IPS-18a (cell line): ENCODE results near the gene BMI1.

Source experiments
- H3K27ac ChIP-seq: one replicate; pipeline ENCODE4 v1.5.1; 2013; ENCODE audit warnings: low read length
- H3K27me3 ChIP-seq: one replicate; pipeline ENCODE4 v1.6.1; 2013; ENCODE audit warnings: mild to moderate bottlenecking, low read length; ENCODE audit not compliant: control insufficient read depth, insufficient read depth
- H3K36me3 ChIP-seq: one replicate; pipeline ENCODE4 v1.6.1; 2013; ENCODE audit warnings: low read depth, low read length; ENCODE audit not compliant: control insufficient read depth
- H3K4me1 ChIP-seq: one replicate; pipeline ENCODE4 v1.6.1; 2013; ENCODE audit warnings: low read depth, low read length; ENCODE audit not compliant: control insufficient read depth
- H3K4me3 ChIP-seq: one replicate; pipeline ENCODE4 v1.5.1; 2013; ENCODE audit warnings: low read length
- H3K9ac ChIP-seq: one replicate; pipeline ENCODE4 v1.6.1; 2013; ENCODE audit warnings: mild to moderate bottlenecking, low read length, moderate library complexity
- H3K9me3 ChIP-seq: one replicate; pipeline ENCODE4 v1.6.1; 2013; ENCODE audit warnings: low read depth, low read length; ENCODE audit not compliant: control insufficient read depth

The BMI1 gene

DNA sequence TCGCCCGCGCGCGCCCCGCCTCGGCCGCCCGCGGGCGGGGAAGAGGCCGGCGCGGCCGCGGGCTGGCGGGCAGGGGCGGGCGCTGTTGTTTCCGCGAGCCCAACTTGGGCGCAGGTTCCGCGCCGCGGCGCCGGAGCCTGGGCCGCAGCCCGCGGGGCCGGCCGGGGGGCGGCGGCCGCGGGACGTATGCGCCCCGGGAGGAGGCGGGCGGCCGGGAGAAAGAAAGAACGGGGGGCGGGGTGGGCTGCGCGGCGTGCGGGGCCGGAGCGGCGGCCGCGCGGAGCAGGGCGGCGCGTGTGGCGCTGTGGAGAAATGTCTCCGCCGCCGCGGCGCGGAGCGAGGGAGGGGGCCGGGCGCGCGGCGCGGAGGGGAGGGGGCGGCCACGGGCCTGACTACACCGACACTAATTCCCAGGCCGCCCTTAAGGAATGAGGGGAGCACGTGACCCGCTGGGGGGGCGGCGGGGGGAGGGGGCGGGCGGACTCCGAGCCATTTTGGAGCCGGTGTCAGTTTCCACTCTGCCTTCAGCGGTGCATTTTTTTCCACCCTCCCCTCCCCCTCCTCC is at the start of gene BMI1:
Gene BMI1, plus strand, starts transcription at position 509 of the 565 bp plus-strand sequence. CDS start 5,351 bp downstream, outside the sequence.
- H3K4me1 ChIP-seq, result peaks cover 55% of the 10 kb centered on the region
- peak within 1 kb of the TSS; percentile 52 for H3K9ac ChIP-seq
- peaks cover 77% of the 10 kb centered on the region for H3K27me3 ChIP-seq
- no peak within 1 kb of the TSS for H3K27ac ChIP-seq
- no peaks in the 10 kb centered on the region for H3K9me3 ChIP-seq
- peak within 1 kb of the TSS; percentile 62 for H3K4me3 ChIP-seq
- no peaks in the 10 kb centered on the region for H3K36me3 ChIP-seq

DNA sequence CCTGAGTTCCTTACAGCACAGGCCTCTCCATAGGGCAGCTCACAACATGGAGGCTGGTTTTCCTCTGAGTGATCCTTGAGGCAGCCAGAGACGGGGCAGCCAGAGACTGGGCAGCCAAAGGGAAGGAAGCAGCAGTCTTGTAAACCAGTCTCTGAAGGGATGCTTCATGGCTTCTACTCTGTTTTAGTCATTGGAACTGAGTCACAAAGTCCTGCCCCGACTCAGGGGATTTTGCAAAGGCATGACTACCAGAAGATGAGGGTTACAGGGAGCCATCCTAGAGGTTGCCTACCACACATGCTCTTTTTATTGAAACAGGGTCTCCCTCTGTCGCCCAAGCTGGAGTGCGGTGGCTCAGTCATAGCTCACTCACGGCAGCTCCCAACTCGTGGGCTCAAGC is 49.1 kb upstream of the BMI1 start:
- Histone ChIP-seq H3K9ac (no peak overlapping the region), H3K4me3 (no peak overlapping the region), H3K36me3 (no peaks in the 10 kb centered on the region), H3K9me3 (no peaks in the 10 kb centered on the region), H3K27ac (no peak overlapping the region), H3K4me1 (no peaks in the 10 kb centered on the region), H3K27me3 (no peaks in the 10 kb centered on the region)

DNA sequence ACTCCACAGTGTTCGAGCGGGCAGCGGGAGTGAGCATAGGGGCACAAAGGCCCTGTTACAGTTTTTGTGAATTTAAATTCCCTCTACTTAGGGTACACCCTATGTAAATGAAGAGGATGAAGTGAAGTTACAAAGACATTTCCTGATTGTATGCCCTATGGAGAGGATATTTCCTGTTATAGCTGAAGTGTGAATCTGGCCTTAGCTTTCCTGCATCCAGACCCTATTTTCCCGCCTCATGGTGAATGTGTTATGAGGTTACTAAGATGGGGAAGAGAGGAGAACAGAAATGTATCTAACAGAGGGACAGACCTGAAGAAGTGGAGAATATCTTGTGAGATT is 42.5 kb upstream of the BMI1 start:
- Histone ChIP-seq H3K9ac (no peak overlapping the region), H3K4me1 (peaks cover 19% of the 10 kb centered on the region), H3K27ac (no peak overlapping the region), H3K9me3 (no peaks in the 10 kb centered on the region), H3K27me3 (no peaks in the 10 kb centered on the region), H3K36me3 (no peaks in the 10 kb centered on the region), H3K4me3 (no peak overlapping the region)

- H3K4me3 ChIP-seq, result no peak overlapping the region
- H3K4me1 ChIP-seq, result peaks cover 19% of the 10 kb centered on the region
- H3K9ac ChIP-seq, result no peak overlapping the region
- no peaks in the 10 kb centered on the region for H3K36me3 ChIP-seq
- H3K27ac ChIP-seq, result no peak overlapping the region
- H3K9me3 ChIP-seq, result no peaks in the 10 kb centered on the region
- no peaks in the 10 kb centered on the region for H3K27me3 ChIP-seq
These were observed 40.8 kb upstream of the BMI1 start for GRCh38 chr10:22280078-22280477.

- H3K9ac ChIP-seq, result no peak overlapping the region
- H3K4me1 ChIP-seq, result peaks cover 3% of the 10 kb centered on the region
- no peaks in the 10 kb centered on the region for H3K9me3 ChIP-seq
- no peaks in the 10 kb centered on the region for H3K27me3 ChIP-seq
- H3K27ac ChIP-seq, result no peak overlapping the region
- no peak overlapping the region for H3K4me3 ChIP-seq
- no peaks in the 10 kb centered on the region for H3K36me3 ChIP-seq
These were observed 35.8 kb upstream of the BMI1 start for GRCh38 chr10:22285130-22285529.

DNA sequence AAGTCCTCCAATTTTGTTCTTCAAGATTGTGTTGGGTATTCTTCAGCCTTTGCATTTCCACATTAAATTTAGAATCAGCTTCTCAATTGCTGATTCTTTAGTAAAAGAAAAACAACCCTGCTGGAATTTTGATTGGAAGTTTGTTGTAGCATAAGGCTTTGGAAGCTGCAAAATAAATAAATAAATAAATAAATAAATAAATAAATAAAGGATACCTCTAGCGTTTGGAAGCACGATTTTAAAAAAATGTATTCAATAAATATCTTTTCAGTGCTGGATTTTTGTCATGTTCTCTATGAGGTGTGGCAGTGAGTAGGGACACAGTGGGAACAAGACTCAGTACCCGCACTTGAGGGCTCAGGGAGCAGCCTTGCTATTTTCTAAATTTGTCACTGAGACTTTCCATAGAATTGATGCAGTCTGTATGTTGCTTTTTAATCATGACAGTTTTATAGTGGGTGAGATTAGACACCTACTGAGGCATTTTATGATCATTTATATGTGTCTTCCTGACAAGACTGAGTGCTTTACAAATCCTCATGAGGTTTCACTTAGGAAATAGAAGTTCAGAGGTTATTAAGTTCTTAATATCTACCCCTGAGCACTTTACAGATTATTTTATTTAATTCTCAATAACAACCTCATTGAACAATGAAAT is 27.0 kb upstream of the BMI1 start:
- H3K27me3 ChIP-seq, result no peaks in the 10 kb centered on the region
- H3K4me3 ChIP-seq, result no peak overlapping the region
- no peak overlapping the region for H3K27ac ChIP-seq
- no peak overlapping the region for H3K9ac ChIP-seq
- H3K4me1 ChIP-seq, result no peaks in the 10 kb centered on the region
- H3K9me3 ChIP-seq, result no peaks in the 10 kb centered on the region
- H3K36me3 ChIP-seq, result no peaks in the 10 kb centered on the region

DNA sequence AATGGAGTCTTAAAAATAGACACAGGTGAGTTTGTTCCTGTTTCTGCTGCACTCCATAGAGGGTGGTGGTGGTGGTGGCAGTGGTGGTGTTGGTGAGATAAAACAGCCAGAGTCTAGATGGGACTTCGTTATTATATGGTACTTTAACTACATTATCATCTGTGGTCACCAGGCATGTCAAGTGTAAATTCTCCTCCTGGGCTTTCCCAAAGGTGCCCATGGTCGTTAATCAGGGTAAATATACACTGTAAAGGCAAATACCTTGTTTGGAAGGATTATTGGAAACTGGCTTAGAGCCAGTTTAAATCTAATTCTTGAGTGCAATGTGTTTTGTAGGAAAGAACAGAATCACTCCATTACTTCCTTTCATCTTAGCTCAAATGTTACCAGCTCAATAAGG is 26.2 kb upstream of the BMI1 start:
- H3K4me1 ChIP-seq, result no peaks in the 10 kb centered on the region
- H3K27ac ChIP-seq, result no peak overlapping the region
- no peaks in the 10 kb centered on the region for H3K9me3 ChIP-seq
- no peaks in the 10 kb centered on the region for H3K27me3 ChIP-seq
- H3K9ac ChIP-seq, result no peak overlapping the region
- no peaks in the 10 kb centered on the region for H3K36me3 ChIP-seq
- H3K4me3 ChIP-seq, result no peak overlapping the region

- no peak overlapping the region for H3K27ac ChIP-seq
- no peak overlapping the region for H3K9ac ChIP-seq
- no peak overlapping the region for H3K4me3 ChIP-seq
- H3K4me1 ChIP-seq, result no peaks in the 10 kb centered on the region
- no peaks in the 10 kb centered on the region for H3K9me3 ChIP-seq
- H3K27me3 ChIP-seq, result no peaks in the 10 kb centered on the region
- H3K36me3 ChIP-seq, result no peaks in the 10 kb centered on the region
These were observed 19.7 kb upstream of the BMI1 start for GRCh38 chr10:22301193-22301592.

DNA sequence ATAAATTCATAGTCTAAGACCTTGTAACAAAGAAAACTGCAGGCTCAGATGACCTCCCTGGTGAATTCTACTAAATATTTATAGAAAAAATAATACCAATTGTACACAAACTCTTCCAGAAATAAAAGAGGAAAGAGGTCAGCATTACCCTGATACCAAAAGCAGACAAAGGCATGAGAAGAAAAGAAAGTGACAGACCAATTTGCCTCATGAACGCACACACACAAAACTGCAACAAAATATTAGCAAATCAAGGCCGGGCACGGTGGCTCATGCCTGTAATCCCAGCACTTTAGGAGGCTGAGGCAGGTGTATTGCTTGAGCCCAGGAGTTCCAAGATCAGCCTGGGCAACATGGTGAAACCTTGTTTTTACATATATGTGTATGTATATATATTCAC is 17.4 kb upstream of the BMI1 start:
- no peaks in the 10 kb centered on the region for H3K36me3 ChIP-seq
- no peak overlapping the region for H3K27ac ChIP-seq
- H3K9me3 ChIP-seq, result no peaks in the 10 kb centered on the region
- no peaks in the 10 kb centered on the region for H3K4me1 ChIP-seq
- no peak overlapping the region for H3K9ac ChIP-seq
- no peaks in the 10 kb centered on the region for H3K27me3 ChIP-seq
- no peak overlapping the region for H3K4me3 ChIP-seq

GRCh38 chr10:22305721-22306120 is 15.2 kb upstream of the BMI1 start:
- no peaks in the 10 kb centered on the region for H3K27me3 ChIP-seq
- H3K36me3 ChIP-seq, result no peaks in the 10 kb centered on the region
- H3K4me1 ChIP-seq, result no peaks in the 10 kb centered on the region
- no peaks in the 10 kb centered on the region for H3K9me3 ChIP-seq
- no peak overlapping the region for H3K4me3 ChIP-seq
- no peak overlapping the region for H3K9ac ChIP-seq
- H3K27ac ChIP-seq, result no peak overlapping the region

GRCh38 chr10:22308390-22308789 is 12.5 kb upstream of the BMI1 start:
- no peaks in the 10 kb centered on the region for H3K36me3 ChIP-seq
- H3K9me3 ChIP-seq, result no peaks in the 10 kb centered on the region
- H3K9ac ChIP-seq, result no peak overlapping the region
- H3K27me3 ChIP-seq, result peaks cover 5% of the 10 kb centered on the region
- H3K4me3 ChIP-seq, result no peak overlapping the region
- no peaks in the 10 kb centered on the region for H3K4me1 ChIP-seq
- H3K27ac ChIP-seq, result no peak overlapping the region
